GM19238 (cell line): ENCODE data around the gene PFDN5.

Experiments used
- DNase-seq: peaks from one replicate; pipeline ENCODE4 v3.0.0; 2011; ENCODE audit warnings: low spot score; ENCODE audit not compliant: insufficient read length

Gene PFDN5

DNA sequence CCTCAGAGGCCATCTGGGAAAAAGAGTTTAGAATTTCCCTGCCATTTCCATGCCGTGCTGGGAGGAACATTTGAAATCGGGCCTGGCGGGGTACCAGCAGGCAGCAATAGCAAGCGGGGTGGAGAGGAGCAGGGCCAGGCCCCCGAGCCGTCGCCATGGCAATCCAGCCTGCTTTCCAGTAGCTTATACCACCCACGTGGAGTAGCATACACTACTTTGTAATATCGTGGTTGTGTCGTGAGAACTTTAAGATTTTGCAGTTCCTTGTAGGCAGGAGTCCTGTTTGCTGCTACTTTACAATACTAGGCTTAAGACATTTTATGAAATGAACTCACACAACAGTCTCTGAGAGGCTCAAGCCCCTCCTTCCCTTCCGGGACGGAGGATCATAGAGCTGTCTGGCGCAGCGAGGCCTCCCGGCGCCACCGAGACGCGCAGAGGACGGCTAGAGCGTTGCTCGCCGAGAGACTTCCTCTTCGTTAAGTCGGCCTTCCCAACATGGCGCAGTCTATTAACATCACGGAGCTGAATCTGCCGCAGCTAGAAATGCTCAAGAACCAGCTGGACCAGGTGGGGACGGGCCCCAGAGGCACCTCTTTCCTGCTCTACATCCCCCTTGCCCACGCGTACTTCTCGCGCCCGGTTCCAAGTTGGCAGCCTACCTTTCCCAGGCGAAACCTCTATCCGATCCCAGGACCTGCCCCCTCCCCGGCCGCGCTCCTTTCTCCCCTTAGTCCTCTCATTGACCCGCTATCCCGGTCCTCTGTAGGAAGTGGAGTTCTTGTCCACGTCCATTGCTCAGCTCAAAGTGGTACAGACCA, at the start of gene PFDN5:
TSS of gene PFDN5 (plus strand) at position 473 of the 821 bp plus-strand sequence. CDS start at position 499, 26 bp downstream.
- peak; percentile 86 for DNase-seq

DNA sequence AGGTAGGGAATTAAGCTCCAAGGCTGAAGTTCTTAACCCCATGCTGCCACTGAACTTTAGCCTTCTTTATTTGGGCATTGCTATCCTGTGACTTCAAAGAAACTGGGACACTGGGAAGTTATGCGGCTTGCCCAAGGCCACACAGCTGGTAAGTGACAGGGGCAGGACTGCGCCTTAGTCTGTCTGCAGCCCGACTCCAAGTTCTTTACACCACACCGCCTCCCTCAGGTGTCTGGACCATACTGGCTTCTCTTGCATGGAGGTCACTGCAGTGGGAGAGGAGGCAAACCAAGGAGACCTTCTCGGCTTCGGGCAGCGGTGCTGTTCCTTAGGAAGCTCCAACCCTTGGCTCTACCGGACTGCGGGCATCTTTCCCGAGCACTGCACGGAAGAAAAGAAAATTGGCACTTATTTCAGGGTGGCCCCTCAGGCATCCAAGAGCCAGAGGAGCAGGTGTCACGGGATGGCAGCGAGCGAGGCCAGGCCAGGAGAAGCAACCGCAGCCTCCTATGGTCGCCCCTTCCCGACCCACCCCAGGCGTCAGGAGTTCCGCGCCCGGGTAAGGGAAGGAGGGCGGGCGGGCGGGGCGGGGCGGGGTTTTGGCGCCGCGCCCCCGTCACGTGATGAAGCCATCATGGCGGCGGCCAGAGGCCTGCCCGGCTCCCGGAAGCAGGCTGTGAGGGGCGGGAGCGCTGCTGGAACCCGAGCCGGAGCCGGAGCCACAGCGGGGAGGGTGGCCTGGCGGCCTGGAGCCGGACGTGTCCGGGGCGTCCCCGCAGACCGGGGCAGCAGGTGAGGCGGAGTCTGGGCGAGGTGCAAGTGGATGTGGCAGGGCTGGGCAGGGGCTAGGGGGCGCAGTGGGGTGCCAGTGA, 43.6 kb upstream of the PFDN5 start:
- peak; percentile 93 for DNase-seq

DNA sequence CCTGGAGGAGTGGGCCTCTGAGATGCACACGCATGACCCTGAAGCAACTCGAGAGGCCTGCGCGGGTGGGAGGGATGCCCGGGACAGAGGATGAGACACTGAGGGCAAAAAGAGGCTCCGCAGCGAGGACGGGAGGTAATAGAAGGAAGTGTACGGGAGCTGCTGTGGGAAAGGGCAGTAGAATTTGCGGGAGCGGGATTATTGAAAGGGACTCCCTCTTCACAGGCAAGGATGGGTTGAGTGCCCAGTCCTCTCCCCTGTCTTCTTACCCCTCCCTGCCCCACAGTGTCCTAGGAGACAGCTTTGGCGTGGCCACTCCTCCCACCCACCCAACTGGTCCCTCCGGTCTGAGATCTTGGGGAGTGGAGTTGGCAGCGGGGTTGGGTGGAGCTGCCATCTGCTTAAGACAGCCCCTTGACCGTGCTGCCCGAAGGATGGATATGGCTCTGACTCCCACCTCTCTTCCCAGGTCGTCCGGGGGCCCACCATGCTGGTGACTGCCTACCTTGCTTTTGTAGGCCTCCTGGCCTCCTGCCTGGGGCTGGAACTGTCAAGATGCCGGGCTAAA, 42.9 kb upstream of the PFDN5 start:
- DNase-seq: no peak

DNA sequence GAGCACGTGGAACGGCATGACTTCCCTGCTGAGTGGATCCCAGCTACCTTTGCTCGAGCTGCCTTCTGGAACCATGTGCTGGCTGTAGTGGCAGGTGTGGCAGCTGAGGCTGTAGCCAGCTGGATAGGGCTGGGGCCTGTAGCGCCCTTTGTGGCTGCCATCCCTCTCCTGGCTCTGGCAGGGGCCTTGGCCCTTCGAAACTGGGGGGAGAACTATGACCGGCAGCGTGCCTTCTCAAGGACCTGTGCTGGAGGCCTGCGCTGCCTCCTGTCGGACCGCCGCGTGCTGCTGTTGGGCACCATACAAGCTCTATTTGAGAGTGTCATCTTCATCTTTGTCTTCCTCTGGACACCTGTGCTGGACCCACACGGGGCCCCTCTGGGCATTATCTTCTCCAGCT, 42.0 kb upstream of the PFDN5 start:
- no peak for DNase-seq

DNA sequence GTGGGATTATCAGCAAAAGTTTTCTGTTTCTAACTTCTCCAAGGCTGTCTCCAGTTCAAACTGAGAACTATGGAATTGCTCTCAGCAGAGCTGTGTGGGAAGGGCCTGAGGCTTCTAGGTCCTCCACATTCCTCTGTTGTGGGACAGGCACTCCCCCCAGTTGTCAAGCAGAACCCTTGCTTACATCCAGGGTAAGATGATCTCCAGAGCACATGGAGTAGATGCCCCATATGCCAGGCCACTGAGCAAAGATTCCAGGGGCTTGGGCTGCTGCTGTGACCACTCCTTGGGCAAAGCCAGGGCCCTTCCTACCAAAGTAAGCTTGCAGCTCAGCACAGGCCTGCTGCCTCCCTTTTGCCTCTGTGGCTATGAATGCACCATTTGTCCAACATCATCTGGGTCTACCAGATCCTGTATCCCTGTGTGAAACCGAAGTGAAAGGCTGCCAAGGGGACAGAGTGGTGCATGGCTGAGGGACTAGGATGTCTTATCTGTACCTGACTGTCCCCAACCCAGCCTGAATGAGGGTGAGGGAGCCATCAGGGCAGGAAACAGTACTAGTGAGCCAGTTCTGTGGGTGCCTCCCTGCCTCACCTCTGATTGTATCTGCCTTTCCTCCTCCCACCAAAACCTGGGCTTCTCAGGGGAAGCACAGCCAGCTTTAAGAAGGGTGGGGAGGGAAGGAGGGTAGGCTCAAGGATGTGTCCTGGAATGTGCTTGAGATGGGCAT, 40.4 kb upstream of the PFDN5 start:
- no peak for DNase-seq

DNA sequence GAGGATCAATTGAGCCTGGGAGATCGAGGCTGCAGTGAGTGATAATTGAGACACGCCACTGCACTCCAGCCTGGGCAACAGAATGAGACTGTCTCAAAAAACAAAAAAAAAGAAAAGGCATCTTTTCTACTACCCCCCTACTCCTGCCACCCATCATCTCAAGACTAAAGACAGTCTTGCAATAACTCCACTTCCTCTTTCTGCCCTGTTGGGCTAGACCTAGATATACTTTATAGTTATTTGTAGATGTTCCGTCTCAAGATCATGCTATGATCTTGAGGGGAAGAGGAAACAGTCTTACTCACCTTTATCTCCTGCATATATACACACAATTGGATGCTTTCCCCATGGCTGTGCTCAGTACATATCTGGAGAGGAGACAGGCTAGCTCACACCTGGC, 39.3 kb upstream of the PFDN5 start:
- DNase-seq: no peak

DNA sequence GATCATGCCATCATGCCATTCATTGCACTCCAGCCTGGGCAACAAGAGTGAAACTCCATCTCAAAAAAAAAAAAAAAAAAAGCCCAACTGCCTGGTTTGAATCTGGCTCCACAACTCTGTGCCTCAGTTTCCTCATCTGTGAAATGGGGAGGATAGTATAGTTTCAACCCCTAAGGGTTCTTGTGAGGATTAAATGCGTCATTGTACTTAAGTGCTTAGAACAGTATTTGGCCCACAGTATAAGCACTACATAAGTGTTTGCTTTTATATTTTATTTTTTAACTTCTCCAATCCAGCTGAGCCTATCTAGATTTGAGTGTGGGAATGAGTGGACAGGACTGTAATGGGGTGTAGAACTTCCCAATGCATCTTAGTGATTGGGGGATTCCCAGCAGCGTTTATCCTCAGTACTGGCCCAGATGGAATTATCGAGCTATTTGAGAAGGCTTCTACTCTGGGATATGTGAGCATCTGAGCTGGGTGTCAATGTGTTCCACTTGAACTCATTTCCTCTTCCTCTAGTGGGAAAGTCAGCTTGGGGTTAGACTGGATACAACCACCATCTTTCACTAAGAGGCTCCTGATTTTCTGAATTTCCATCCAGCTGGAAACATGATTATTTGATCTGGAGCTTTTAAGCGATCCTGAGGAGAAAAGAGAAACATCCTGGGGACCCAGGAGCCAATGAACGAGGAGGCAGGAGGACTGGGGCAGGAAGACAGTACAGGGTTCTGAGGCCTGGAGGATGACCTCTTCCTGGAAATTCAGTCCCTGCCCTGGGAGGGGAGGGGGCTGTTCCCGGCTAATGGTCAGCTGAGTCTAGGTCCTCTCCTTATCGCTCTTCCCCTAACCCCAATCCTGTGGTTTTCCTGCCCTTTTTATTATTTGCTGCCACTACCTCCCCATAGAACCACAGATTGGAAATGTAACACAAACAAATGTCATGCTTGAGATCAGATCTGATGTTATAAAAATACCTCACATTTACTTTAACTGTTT, 36.5 kb upstream of the PFDN5 start:
- no peak for DNase-seq

DNA sequence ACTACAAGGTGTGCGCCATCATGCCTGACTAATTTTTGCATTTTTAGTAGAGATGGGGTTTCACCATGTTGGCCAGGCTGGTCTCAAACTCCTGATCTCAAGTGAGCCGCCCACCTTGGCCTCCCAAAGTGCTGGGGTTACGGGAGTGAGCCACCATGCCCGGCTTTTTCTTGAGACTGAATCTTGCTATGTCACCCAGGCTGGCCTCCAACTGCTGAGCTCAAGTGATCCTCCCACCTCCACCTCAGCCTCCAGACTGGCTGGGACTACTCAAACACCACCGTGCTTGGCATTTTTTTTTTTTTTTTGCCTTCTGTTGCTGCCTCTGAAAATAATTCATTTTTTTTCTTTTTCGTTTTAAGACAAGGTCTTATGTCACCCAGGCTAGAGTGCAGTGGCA, 35.5 kb upstream of the PFDN5 start:
- DNase-seq: no peak

DNA sequence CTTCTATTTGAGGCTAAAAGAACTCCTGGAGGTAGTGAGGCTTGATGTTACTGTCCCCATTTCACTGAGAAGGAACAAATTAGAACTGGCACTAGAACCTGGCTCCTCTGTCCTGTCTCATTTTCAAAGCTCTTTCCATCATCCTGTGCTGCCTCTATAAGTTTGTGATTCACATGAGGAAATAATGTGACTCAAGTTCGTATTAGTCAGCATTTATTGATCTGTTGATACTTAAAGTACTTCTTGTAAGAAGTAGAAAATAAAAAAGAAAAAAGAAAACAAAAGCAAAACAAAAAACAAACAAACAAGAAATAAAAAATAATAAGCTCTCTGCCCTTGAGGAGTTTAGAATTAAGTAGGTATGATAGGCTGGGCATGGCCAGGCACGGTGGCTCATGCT, 29.6 kb upstream of the PFDN5 start:
- DNase-seq: no peak

DNA sequence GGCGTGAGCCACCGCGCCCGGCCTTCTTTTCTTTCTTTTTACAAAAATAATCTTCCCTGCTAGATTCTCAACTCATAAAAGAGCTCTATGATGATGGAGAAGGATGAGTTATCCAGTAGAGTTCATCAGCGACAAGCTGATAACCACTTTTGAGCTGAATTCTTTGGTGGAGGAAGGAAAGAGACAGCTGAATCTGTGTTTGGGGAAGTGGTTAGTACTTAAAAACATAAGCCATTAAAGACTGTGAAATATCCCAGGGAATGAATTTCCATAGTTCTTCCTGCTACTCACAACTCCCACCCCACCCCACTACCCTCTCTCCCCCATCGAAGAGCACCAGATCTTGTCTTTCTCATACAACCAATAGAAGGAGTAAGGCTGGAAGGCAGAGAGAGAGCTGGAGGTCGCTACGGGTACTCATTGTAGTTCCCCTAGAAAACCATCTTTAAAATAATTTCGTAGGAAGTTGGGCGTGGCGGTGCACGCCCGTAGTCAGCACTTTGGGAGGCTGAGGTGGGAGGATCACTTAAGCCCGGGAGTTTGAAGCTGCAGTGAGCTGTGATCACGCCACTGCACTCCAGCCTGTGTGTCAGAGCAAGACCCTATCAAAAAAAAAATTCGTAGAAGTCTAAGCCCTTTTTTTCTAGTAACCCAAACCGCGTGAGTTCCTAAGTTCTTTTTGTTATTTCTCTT, 27.9 kb upstream of the PFDN5 start:
- no peak for DNase-seq

DNA sequence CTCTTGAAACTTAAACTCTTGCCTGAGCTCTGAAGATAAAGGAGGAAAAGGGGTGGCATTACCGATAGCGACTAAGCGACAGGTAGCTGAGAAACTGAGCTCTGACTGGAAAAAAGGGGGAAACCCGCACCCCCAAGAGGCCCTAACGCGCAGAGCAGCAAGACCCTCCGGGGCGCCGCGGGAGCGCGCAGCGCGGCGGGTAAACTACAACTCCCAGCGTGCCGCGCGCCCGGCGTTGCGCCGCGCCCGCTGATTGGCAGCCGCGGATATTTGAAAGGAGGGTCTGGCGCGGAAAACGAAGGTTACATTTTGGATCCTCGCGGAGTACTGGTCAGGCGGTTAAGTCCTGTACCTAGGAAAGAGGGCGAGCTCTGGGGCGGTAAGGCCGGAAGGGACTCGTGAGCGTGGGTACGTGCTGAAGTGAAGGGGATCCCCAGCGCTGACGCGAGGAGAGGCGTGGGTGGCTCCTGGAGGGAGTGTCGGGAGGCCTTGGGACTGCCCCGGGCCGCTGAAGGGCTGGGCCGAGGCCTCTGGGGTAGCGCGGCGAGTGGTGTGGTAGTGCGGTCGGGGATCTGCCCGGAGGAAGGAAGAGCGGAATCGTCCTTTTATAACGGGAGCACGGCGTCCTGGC, 27.2 kb upstream of the PFDN5 start, which contains the start of gene ESPL1:
TSS of gene ESPL1 (plus strand) at position 301 of the 631 bp plus-strand sequence. CDS start 468 bp downstream, outside the sequence.
- DNase-seq: peak; percentile 85

DNA sequence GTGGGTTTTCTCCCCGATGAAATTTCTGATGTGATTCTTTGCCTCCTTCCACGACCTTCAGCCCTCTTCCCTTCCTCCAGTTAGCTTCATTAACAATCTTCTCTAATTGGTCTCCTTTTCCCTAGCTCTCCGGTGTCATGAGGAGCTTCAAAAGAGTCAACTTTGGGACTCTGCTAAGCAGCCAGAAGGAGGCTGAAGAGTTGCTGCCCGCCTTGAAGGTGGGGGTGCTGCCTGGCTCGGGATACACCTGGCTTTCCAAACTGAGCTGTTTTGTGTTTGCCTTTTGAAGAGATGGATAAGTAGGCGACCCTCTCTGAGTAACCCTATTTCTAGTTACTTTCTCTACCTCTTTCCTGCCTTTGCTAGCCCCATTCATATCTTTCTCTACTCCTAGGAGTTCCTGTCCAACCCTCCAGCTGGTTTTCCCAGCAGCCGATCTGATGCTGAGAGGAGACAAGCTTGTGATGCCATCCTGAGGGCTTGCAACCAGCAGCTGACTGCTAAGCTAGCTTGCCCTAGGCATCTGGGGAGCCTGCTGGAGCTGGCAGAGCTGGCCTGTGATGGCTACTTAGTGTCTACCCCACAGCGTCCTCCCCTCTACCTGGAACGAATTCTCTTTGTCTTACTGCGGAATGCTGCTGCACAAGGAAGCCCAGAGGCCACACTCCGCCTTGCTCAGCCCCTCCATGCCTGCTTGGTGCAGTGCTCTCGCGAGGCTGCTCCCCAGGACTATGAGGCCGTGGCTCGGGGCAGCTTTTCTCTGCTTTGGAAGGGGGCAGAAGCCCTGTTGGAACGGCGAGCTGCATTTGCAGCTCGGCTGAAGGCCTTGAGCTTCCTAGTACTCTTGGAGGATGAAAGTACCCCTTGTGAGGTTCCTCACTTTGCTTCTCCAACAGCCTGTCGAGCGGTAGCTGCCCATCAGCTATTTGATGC, 26.4 kb upstream of the PFDN5 start:
- no peak for DNase-seq

DNA sequence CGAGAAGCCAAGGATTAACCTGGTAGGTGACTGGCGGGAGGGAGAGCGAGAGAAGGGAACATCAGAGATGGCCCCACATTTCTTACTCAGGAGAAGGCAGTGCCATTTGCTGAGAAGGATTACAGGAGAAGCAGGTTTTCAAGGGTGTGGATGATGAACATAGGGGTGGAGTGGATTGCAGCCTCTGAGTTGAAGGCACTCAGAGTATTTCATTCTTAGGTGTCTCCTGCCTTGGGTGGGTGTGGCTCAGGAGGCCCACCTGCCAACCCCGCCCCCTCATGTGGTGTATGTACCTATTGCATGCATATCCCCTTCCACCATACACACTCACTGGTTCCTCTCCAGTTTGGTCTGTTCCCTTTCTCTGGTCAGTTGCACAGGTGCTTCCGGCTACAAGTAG, 20.9 kb upstream of the PFDN5 start:
- DNase-seq: no peak

DNA sequence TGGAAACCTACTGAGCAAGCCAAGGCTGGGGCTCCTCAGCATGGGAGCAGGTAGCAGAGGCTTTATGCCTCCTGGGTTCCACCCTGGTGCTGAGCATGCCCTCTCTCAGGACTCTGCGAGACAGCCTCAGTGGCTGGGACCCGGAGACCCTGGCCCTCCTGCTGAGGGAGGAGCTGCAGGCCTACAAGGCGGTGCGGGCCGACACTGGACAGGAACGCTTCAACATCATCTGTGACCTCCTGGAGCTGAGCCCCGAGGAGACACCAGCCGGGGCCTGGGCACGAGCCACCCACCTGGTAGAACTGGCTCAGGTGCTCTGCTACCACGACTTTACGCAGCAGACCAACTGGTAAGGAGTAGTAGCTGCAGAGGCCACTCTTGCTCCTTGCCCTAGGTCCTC, 18.8 kb upstream of the PFDN5 start:
- DNase-seq: no peak

DNA sequence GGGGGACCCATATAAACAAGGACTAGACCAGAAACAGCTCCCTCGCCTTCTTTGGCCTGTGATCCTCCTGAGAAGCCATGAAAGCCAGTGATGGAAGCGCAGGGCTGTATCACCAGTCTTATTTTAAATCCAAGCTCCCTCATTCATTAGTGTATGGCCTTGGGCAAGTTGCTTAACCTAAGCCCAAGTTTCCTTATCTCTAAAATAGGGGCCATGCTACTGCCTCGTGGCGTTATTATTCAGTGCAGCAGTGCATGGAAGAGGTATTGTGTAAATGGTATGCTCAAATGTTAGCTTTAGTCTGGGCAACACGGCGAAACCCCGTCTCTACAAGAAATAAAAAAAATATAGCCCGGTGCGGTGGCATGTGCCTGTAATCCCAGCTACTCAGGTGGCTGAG, 17.4 kb upstream of the PFDN5 start:
- DNase-seq: no peak

DNA sequence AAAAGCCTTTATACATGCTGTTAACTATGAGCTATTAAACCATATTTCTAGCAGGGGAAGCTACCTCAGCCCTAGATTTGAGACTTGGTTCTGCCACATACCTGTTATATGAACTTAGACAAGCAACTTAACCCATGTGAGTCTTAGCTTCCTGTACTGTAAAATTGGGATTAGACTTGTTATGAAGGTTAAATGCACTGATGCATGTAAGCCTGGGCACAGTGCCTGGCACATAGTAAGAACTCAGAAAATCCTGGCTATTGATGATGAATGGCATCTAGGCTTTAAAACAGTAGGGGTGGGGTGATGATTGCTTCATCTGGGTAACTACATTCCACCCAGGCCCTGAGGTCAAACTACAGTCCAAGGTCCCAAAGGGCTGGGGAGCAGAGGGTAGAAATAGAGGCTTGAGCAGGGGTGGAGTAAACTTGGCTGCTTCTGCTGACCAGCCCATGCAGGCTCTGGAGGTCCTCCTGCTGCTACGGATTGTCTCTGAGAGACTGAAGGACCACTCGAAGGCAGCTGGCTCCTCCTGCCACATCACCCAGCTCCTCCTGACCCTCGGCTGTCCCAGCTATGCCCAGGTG, 16.0 kb upstream of the PFDN5 start:
- no peak for DNase-seq

DNA sequence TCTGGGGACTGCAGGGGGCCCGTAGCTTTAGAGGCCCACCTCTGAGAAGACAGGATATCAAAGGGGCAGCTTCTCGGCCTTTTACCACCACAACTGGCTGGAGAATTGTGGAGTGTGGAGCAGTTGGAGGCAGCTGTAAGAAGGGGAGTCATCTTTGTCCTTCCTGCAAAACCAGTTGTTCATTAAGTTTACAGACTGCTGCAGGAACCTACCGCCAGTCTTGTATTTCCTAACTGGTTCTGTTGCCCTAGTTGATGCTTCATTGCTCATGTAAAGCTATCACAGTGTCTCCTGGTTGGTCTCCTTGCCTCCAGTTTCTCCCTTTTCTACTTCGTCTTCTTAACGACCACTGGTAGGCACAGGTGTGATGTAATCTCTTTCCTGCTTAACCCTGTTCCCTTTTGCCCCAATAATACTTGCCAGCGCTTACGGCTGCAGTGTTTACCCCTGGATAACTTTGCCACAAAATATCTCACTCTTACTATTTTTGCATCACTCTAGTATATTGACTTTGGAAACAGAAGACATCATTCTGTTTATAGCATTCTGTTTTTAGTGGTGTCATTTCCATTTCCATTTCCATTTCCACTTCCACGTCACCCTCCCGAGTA, 15.3 kb upstream of the PFDN5 start:
- no peak for DNase-seq
